Glutamatergic neuron (in vitro differentiated cells): ENCODE results near the gene TRIM22. TPM values are rescaled to one million over a fixed set of nuclear protein-coding genes. Genes with fewer than 3 reads are reported as not detected.

Experiments used
- DNase-seq: peaks from one replicate; pipeline ENCODE4 v3.0.0; 2022
- H3K27ac Mint-ChIP-seq: one replicate; pipeline ENCODE4 v1.8.0; 2020; ENCODE audit warnings: mild to moderate bottlenecking, mixed read lengths, inconsistent platforms; ENCODE audit not compliant: unreplicated experiment
- H3K27me3 Mint-ChIP-seq: one replicate; pipeline ENCODE4 v1.8.0; 2020; ENCODE audit warnings: mild to moderate bottlenecking, moderate library complexity, mixed read lengths, inconsistent platforms; ENCODE audit not compliant: unreplicated experiment
- H3K36me3 Mint-ChIP-seq: one replicate; pipeline ENCODE4 v1.8.0; 2020; ENCODE audit warnings: mild to moderate bottlenecking, mixed read lengths, inconsistent platforms; ENCODE audit not compliant: unreplicated experiment
- H3K4me1 Mint-ChIP-seq: one replicate; pipeline ENCODE4 v1.8.0; 2020; ENCODE audit warnings: mild to moderate bottlenecking, low read depth, mixed read lengths, inconsistent platforms; ENCODE audit not compliant: unreplicated experiment
- H3K4me3 Mint-ChIP-seq: one replicate; pipeline ENCODE4 v1.8.0; 2020; ENCODE audit warnings: mild to moderate bottlenecking, mixed read lengths, inconsistent platforms; ENCODE audit not compliant: unreplicated experiment
- H3K9me3 Mint-ChIP-seq: one replicate; pipeline ENCODE4 v1.8.0; 2020; ENCODE audit warnings: mild to moderate bottlenecking, moderate library complexity, mixed read lengths, inconsistent platforms; ENCODE audit not compliant: unreplicated experiment
- total RNA-seq: library from RNA; stranded (reverse); fragmentation: NEBNext Ultra II Directional; extraction: Animal tissue kit (Norgen Biotek cat#: 25700); gene quantifications from one replicate; pipeline ENCODE4 v1.2.1, GENCODE V29; 2021; ENCODE audit not compliant: unreplicated experiment
- TF ChIP-seq, protein P1 (sequence below): fragments of 200-600 bp; sonication (generic); IDR thresholded peaks from one replicate; pipeline ENCODE4 v1.5.0; 2021; ENCODE audit not compliant: partially characterized antibody, unreplicated experiment

TRIM22 gene
- total RNA-seq, 1 donor from 2014 or later: 5.0 TPM

DNA sequence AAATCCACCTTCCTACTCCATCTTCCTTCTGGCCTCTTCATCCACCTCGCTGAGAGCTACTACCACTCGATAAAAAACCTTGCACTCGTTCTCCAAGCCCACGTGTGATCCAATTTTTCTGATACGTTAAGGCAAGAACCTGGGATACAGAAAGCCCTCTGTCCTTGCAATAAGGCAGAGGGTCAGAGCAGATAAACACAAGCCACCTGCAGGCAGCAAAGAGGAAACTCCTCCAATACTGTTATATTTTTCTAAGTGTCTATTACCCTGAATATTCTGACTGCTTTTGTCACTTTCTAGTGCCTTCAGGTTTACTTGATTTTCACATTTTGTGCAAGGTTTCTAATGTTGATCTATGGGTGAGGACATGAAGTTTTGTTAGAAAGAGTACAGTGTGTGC lies 31.3 kb upstream of the TRIM22 start:
- TF ChIP-seq, protein P1, sequence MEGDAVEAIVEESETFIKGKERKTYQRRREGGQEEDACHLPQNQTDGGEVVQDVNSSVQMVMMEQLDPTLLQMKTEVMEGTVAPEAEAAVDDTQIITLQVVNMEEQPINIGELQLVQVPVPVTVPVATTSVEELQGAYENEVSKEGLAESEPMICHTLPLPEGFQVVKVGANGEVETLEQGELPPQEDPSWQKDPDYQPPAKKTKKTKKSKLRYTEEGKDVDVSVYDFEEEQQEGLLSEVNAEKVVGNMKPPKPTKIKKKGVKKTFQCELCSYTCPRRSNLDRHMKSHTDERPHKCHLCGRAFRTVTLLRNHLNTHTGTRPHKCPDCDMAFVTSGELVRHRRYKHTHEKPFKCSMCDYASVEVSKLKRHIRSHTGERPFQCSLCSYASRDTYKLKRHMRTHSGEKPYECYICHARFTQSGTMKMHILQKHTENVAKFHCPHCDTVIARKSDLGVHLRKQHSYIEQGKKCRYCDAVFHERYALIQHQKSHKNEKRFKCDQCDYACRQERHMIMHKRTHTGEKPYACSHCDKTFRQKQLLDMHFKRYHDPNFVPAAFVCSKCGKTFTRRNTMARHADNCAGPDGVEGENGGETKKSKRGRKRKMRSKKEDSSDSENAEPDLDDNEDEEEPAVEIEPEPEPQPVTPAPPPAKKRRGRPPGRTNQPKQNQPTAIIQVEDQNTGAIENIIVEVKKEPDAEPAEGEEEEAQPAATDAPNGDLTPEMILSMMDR: no peak
- no peak overlapping the region for H3K4me3 Mint-ChIP-seq
- no peaks in the 10 kb centered on the region for H3K4me1 Mint-ChIP-seq
- peaks cover 2% of the 10 kb centered on the region for H3K27me3 Mint-ChIP-seq
- H3K27ac Mint-ChIP-seq: no peak overlapping the region
- peaks cover 2% of the 10 kb centered on the region for H3K9me3 Mint-ChIP-seq
- peaks cover under 1% of the 10 kb centered on the region for H3K36me3 Mint-ChIP-seq
- DNase-seq: no peak

DNA sequence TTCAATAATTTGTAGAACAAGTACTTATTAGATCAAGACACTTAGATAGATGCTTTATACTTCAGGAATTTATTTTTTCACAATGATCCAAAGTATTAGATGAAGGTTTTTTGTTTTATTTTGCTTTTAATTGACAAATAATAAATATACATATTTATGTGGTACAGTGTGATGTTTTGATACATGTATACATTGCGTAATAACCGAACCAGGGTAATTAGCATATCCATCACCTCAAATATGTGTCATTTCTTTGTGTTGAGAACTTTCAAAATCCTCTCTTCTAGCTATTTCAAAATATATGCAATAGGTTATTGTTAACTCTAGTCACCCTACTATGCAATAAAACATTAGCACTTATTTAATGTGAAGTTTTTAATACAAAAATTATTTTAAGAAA lies 26.1 kb upstream of the TRIM22 start:
- no peak for DNase-seq
- Mint-ChIP-seq H3K36me3 (no peaks in the 10 kb centered on the region), H3K27ac (no peak overlapping the region), H3K27me3 (no peaks in the 10 kb centered on the region), H3K4me1 (no peaks in the 10 kb centered on the region), H3K4me3 (no peak overlapping the region), H3K9me3 (peaks cover 2% of the 10 kb centered on the region)
- TF ChIP-seq, protein P1: no peak

DNA sequence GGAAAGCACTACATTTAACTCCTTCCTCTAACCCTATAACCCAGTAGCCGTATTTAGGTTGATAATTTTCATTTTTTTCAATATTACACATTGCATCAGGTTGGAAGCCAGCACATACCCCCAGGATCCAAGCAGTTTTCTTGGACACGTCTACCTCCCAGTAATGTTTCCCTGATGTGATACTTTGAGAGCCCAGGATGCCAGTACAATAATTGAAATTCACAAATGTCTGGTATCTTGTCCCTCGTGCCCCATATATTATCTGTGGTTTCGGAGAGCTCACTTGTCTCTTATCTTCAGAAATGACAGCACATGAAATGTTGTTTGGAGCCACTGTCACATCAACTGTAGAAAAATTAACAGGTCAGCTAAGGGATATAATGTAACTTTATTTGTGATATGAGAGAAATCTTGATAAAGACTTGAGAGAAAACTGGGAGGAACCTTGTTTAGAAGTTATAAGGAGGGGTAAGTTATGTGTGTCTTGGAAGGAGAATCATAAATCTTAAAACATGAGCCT lies 24.5 kb upstream of the TRIM22 start:
- Mint-ChIP-seq H3K27me3 (no peaks in the 10 kb centered on the region), H3K36me3 (no peaks in the 10 kb centered on the region), H3K9me3 (peaks cover 2% of the 10 kb centered on the region), H3K27ac (no peak overlapping the region), H3K4me3 (no peak overlapping the region), H3K4me1 (no peaks in the 10 kb centered on the region)
- DNase-seq: no peak
- TF ChIP-seq, protein P1: no peak

DNA sequence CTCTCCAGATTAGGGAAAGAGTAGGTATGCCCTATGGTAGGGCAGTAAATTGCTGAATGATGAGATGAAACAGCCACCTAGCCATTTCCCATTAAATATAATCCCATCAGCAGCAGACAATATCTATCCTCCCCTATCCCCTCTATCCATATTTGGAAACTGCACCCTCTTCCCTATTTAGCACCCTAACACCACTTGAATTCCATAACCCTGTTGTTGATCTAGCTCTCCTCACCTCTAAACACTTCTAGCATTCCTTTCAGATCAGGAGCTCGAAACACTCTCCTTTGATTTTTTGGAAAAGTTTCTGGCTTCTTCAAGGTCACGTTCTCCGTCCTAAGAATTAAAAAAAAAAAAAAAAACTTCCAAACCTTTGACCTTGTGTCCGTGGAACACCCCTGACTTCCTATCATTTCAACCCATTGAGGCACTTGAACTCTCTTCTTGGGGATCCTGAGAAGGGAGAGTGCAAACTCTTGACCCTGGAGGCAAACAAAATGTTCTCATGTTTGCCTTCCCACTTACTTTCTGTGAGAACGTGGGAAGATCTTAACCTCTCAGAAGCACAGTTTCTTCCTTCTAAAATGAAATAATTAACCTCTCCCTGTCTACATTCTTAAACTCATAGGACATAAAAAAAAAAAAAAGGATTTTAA lies 23.7 kb upstream of the TRIM22 start:
- H3K9me3 Mint-ChIP-seq: peaks cover 2% of the 10 kb centered on the region
- H3K36me3 Mint-ChIP-seq: no peaks in the 10 kb centered on the region
- no peak overlapping the region for H3K4me3 Mint-ChIP-seq
- H3K27me3 Mint-ChIP-seq: no peaks in the 10 kb centered on the region
- no peak for DNase-seq
- no peaks in the 10 kb centered on the region for H3K4me1 Mint-ChIP-seq
- H3K27ac Mint-ChIP-seq: no peak overlapping the region
- TF ChIP-seq, protein P1: no peak

DNA sequence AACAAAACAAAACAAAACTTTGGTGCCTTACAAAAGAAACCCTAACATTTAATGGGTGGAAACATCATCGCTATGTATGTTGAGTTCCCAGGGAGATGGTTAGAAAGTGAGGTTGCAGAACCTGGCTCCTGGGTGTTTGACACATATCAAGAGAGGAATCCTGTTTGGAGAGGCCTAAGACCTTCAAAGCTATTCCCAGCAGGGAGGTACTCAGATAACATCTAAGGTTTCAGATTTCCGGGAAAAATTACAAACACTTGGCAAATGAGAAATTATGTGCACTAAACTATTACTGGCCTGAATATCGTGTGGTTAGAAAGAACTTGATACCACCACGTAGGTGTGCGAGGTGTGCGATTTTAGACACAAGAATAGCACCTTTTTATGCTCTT lies 23.2 kb upstream of the TRIM22 start:
- Mint-ChIP-seq H3K36me3 (no peaks in the 10 kb centered on the region), H3K9me3 (no peaks in the 10 kb centered on the region), H3K4me3 (no peak overlapping the region), H3K27ac (no peak overlapping the region), H3K4me1 (no peaks in the 10 kb centered on the region), H3K27me3 (no peaks in the 10 kb centered on the region)
- TF ChIP-seq, protein P1: no peak
- DNase-seq: no peak
